HEK293 (cell line): Measurements from ENCODE around the gene THYN1.

ENCODE experiments used
- ZNF416 ChIP-seq: fragments of 450-650 bp; formaldehyde crosslinking; IDR thresholded peaks from 2 replicates; pipeline ENCODE4 v1.5.1; 2016; ENCODE audit warnings: missing biosample characterization, missing genetic modification characterization
- ZNF629 ChIP-seq: fragments of 450-650 bp; formaldehyde crosslinking; IDR thresholded peaks from 2 replicates; pipeline ENCODE4 v1.5.1; 2017; ENCODE audit warnings: missing biosample characterization, missing genetic modification characterization
- ZNF660 ChIP-seq: fragments of 450-650 bp; IDR thresholded peaks from 2 replicates; pipeline ENCODE4 v1.5.1; 2018; ENCODE audit warnings: missing biosample characterization, mild to moderate bottlenecking, missing genetic modification characterization
- ZNF701 ChIP-seq: fragments of 450-650 bp; formaldehyde crosslinking; IDR thresholded peaks from 2 replicates; pipeline ENCODE4 v1.5.1; 2016; ENCODE audit warnings: missing biosample characterization, missing genetic modification characterization
- TF ChIP-seq, protein P1 (sequence below): fragments of 450-650 bp; formaldehyde crosslinking; IDR thresholded peaks from 2 replicates; pipeline ENCODE4 v1.5.1; 2016; ENCODE audit warnings: missing biosample characterization, missing genetic modification characterization

DNA sequence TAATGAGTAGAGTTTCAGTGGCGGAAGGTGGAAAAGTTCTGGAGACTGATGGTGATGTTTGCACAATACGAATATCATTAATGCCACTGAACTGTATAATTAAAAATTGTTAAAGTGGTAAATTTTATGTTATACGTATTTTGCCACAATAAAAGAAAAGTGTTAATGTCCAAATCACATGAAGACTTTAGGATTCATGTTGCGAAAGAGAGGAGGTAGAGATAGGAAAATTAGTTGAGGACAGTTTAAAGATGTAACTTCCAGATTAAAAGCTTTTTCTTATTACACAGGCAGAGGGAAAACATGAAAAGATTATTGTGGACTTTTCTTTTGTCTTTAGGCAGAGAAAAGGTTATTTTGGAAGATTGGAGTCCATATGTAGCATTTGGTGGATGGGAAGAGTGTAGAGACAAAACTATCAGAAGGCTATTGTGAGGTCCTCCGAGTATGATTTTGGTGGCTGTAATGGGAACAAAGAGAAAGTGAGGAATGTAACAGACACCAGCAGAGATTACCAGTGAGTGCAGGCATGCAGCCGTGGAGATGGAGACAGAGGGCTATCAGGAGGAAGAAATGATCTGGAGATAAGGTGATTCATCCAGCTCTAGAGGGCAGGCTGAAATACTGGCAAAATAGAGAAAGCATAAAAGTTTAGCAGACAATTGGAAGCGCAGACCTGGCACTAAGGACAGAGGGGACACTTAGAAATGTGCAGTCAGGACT lies 16.2 kb downstream of the THYN1 start:
- TF ChIP-seq ZNF701 (tag by site-specific recombination) (no peak), ZNF660 (tag by site-specific recombination) (no peak), ZNF629 (tag by site-specific recombination) (no peak), ZNF416 (tag by site-specific recombination) (no peak)
- TF ChIP-seq, protein P1, sequence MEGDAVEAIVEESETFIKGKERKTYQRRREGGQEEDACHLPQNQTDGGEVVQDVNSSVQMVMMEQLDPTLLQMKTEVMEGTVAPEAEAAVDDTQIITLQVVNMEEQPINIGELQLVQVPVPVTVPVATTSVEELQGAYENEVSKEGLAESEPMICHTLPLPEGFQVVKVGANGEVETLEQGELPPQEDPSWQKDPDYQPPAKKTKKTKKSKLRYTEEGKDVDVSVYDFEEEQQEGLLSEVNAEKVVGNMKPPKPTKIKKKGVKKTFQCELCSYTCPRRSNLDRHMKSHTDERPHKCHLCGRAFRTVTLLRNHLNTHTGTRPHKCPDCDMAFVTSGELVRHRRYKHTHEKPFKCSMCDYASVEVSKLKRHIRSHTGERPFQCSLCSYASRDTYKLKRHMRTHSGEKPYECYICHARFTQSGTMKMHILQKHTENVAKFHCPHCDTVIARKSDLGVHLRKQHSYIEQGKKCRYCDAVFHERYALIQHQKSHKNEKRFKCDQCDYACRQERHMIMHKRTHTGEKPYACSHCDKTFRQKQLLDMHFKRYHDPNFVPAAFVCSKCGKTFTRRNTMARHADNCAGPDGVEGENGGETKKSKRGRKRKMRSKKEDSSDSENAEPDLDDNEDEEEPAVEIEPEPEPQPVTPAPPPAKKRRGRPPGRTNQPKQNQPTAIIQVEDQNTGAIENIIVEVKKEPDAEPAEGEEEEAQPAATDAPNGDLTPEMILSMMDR (tag by site-specific recombination) = no peak
